HCT116 (cell line): ENCODE measurements around the gene ZBTB34. TPM values are rescaled to one million over a fixed set of nuclear protein-coding genes. Genes with fewer than 3 reads are reported as not detected.

ENCODE experiments used
- ATAC-seq: fragments of 200-7000 bp; cut with Tn5 transposase; 2 replicates; pipeline ENCODE4 v1.9.1; 2020; ENCODE audit warnings: mild to moderate bottlenecking, moderate library complexity
- BruUV-seq: library from RNA; stranded (reverse); fragments of 400-500 nt; replicated peaks from 2 replicates; lab custom pipeline; 2021; lab: Mats Ljungman, UMichigan
- CTCF ChIA-PET: fragments of 300-600 bp; sonication (Branson Sonifier 250); formaldehyde crosslinking; loops from one replicate; lab custom pipeline; 2021; ENCODE audit warnings: antibody characterized with exemption; lab: Charles Lee
- POLR2A ChIA-PET: fragments of 300-600, 350-600 bp; sonication (Branson Sonifier 250); formaldehyde crosslinking; loops from one replicate; lab custom pipeline; 2021; ENCODE audit warnings: antibody characterized with exemption; lab: Charles Lee
- RAD21 ChIA-PET, 2 experiments: fragments of 300-600 bp; sonication (Branson Sonifier 250); formaldehyde crosslinking; loops; one replicate each; lab custom pipeline; 2023; ENCODE audit warnings: low total read pairs in 2 of 2; ENCODE audit not compliant: uncharacterized antibody in 2 of 2, unreplicated experiment in 2 of 2, low non-redundant PET in 1 of 2; lab: Charles Lee
- DNase-seq: peaks from one replicate; pipeline ENCODE4 v3.0.0-alpha.2; 2010; ENCODE audit warnings: low read depth, low spot score
- H2AFZ ChIP-seq: fragments of 200-600 bp; shearing (Covaris generic), sonication (generic); 2 replicates; pipeline ENCODE4 v1.6.1; 2017; ENCODE audit warnings: low read depth, mixed run types, mixed read lengths, antibody characterized with exemption, low read length; ENCODE audit not compliant: poor library complexity, severe bottlenecking
- H3K27ac ChIP-seq: 2 replicates; pipeline ENCODE4 v1.5.1; 2012; ENCODE audit warnings: low read depth, low read length
- H3K27me3 ChIP-seq: fragments of 200-600 bp; sonication (generic); 2 replicates; pipeline ENCODE4 v1.6.1; 2016; ENCODE audit warnings: mixed run types, low read length, mixed read lengths; ENCODE audit not compliant: insufficient read depth
- H3K36me3 ChIP-seq, 2 experiments: fragments of 200-500 bp in 1 of 2; fragments of 200-600 bp in 1 of 2; sonication (Bioruptor generic) in 1 of 2; sonication (generic) in 1 of 2; 2 replicates each; pipeline versions ENCODE4 v1.5.1 to v1.6.1; 2014 to 2016; ENCODE audit warnings: low read length in 2 of 2, inconsistent platforms in 1 of 2, mixed read lengths in 1 of 2, mixed run types in 1 of 2; ENCODE audit not compliant: insufficient read depth in 2 of 2, control insufficient read depth in 1 of 2
- H3K4me1 ChIP-seq, 2 experiments: fragments of 200-600 bp in 1 of 2; sonication (generic) in 1 of 2; 2 replicates each; pipeline versions ENCODE4 v1.5.1 to v1.6.1; 2012 to 2017; ENCODE audit warnings: low read length in 2 of 2, inconsistent platforms in 1 of 2, mild to moderate bottlenecking in 1 of 2, mixed read lengths in 1 of 2, mixed run types in 1 of 2, moderate library complexity in 1 of 2; ENCODE audit not compliant: insufficient read depth in 2 of 2, control insufficient read depth in 1 of 2
- H3K4me2 ChIP-seq: fragments of 200-600 bp; sonication (generic); 2 replicates; pipeline ENCODE4 v1.6.1; 2017; ENCODE audit warnings: mixed run types, low read length, mixed read lengths
- H3K4me3 ChIP-seq, 2 experiments: fragments of 200-600 bp in 1 of 2; sonication (generic) in 1 of 2; replicated peaks in 1 of 2; 2 replicates each; pipeline ENCODE4 v1.5.1; 2011 to 2016; ENCODE audit warnings: low read length in 2 of 2, control low read depth in 1 of 2, low read depth in 1 of 2, mild to moderate bottlenecking in 1 of 2, mixed read lengths in 1 of 2, mixed run types in 1 of 2
- H3K79me2 ChIP-seq: fragments of 200-600 bp; sonication (generic); 2 replicates; pipeline ENCODE4 v1.6.1; 2017; ENCODE audit warnings: mild to moderate bottlenecking, mixed run types, low read length, moderate library complexity, mixed read lengths; ENCODE audit not compliant: insufficient read depth
- H3K9ac ChIP-seq: fragments of 200-600 bp; sonication (generic); 2 replicates; pipeline ENCODE4 v1.6.1; 2016; ENCODE audit warnings: low read length, mixed read lengths
- H3K9me2 ChIP-seq: fragments of 200-600 bp; sonication (generic), shearing (Covaris generic); 2 replicates; pipeline ENCODE4 v1.6.1; 2017; ENCODE audit warnings: mixed run types, mild to moderate bottlenecking, moderate library complexity; ENCODE audit not compliant: insufficient read depth
- H3K9me3 ChIP-seq, 2 experiments: fragments of 200-500 bp in 1 of 2; fragments of 200-600 bp in 1 of 2; sonication (Bioruptor generic) in 1 of 2; sonication (generic) in 1 of 2; 2 replicates each; pipeline ENCODE4 v1.6.1; 2014 to 2017; ENCODE audit warnings: low read length in 2 of 2, mixed read lengths in 2 of 2, inconsistent platforms in 1 of 2, low read depth in 1 of 2, mild to moderate bottlenecking in 1 of 2, mixed run types in 1 of 2, moderate library complexity in 1 of 2; ENCODE audit not compliant: control insufficient read depth in 1 of 2, insufficient read depth in 1 of 2
- H4K20me1 ChIP-seq: fragments of 200-600 bp; sonication (generic), shearing (Covaris generic); 2 replicates; pipeline ENCODE4 v1.6.1; 2017; ENCODE audit warnings: mixed run types, mild to moderate bottlenecking, moderate library complexity; ENCODE audit not compliant: insufficient read depth
- ELF1 ChIP-seq: IDR thresholded peaks from 2 replicates; pipeline ENCODE4 v1.6.1; 2012; ENCODE audit warnings: low read depth, borderline replicate concordance
- EZH2 ChIP-seq: fragments of 200-600 bp; sonication (generic); IDR thresholded peaks from 2 replicates; pipeline ENCODE4 v1.6.1; 2017; ENCODE audit warnings: antibody characterized with exemption, mixed run types
- EZH2phosphoT487 ChIP-seq: fragments of 200-600 bp; IDR thresholded peaks from 2 replicates; pipeline ENCODE4 v1.6.1; 2018; ENCODE audit warnings: antibody characterized with exemption, borderline replicate concordance
- MAX ChIP-seq: IDR thresholded peaks from 2 replicates; pipeline ENCODE4 v1.6.1; 2012
- RAD21 ChIP-seq: IDR thresholded peaks from 2 replicates; pipeline ENCODE4 v1.6.1; 2012; ENCODE audit warnings: low read depth, mild to moderate bottlenecking
- SIN3A ChIP-seq: IDR thresholded peaks from 2 replicates; pipeline ENCODE4 v1.6.1; 2012; ENCODE audit warnings: low read depth
- SP1 ChIP-seq: IDR thresholded peaks from 2 replicates; pipeline ENCODE4 v1.6.1; 2012; ENCODE audit warnings: low read depth
- SRF ChIP-seq: IDR thresholded peaks from 2 replicates; pipeline ENCODE4 v1.6.1; 2012; ENCODE audit warnings: low read depth
- TCF7L2 ChIP-seq: IDR thresholded peaks from 2 replicates; pipeline ENCODE4 v1.7.0; 2011; ENCODE audit warnings: borderline replicate concordance, inconsistent platforms; ENCODE audit not compliant: insufficient read depth, insufficient read length; ENCODE audit errors: extremely low read depth
- ZBTB33 ChIP-seq: IDR thresholded peaks from 2 replicates; pipeline ENCODE4 v1.6.1; 2011; ENCODE audit warnings: mild to moderate bottlenecking, low read length, moderate library complexity; ENCODE audit not compliant: insufficient replicate concordance; ENCODE audit errors: extremely low read depth
- ZFX ChIP-seq: fragments of 450-650 bp; IDR thresholded peaks from 2 replicates; pipeline ENCODE4 v1.6.1; 2017
- intact Hi-C: fragments of 100-400 bp; cut with micrococcal nuclease; formaldehyde crosslinking; loops from 2 replicates; pipeline ENCODE4 v1.10.0; 2022
- total RNA-seq: library from RNA; stranded (reverse); gene quantifications from one replicate; pipeline ENCODE4 v1.2.1, GENCODE V29; 2021; ENCODE audit not compliant: unreplicated experiment

The ZBTB34 gene
- total RNA-seq, 1 experiment from 2014 or later: 5.6 TPM

GRCh38 chr9:126926364-126926763 lies 65.9 kb downstream of the ZBTB34 start:
- TF ChIP-seq RAD21: no peak
- no peak for TF ChIP-seq SRF
- TF ChIP-seq SIN3A: no peak
- TF ChIP-seq ELF1: no peak
- no peak for TF ChIP-seq EZH2
- TF ChIP-seq ZFX: no peak
- no peak for TF ChIP-seq MAX
- TF ChIP-seq SP1: no peak
- no peak for TF ChIP-seq EZH2phosphoT487
- no peak for TF ChIP-seq TCF7L2
- no peak for TF ChIP-seq ZBTB33
- H3K36me3 ChIP-seq: no peaks in the 10 kb centered on the region
- H2AFZ ChIP-seq: no peak overlapping the region
- H3K4me3 ChIP-seq: no peak overlapping the region
- no peaks in the 10 kb centered on the region for H4K20me1 ChIP-seq
- RAD21 ChIA-PET: no interaction called here
- no peaks in the 10 kb centered on the region for H3K9me2 ChIP-seq
- H3K79me2 ChIP-seq: no peaks in the 10 kb centered on the region
- POLR2A ChIA-PET: no interaction called here
- H3K27me3 ChIP-seq: peaks cover 4% of the 10 kb centered on the region; the same call in 1 of the 2 replicates
- ATAC-seq (no peak), DNase-seq (no peak)
- H3K9me3 ChIP-seq: no peaks in the 10 kb centered on the region
- H3K4me2 ChIP-seq: no peak overlapping the region
- H3K4me1 ChIP-seq: no peaks in the 10 kb centered on the region
- CTCF ChIA-PET: interaction anchor here (1.3 to 1.5 kb wide), 2 partner anchors 9 to 15 kb away, joined by 4 to 5 read pairs; no protein-coding TSS in a partner anchor
- H3K9ac ChIP-seq: no peak overlapping the region
- intact Hi-C loops: no loop called here
- no TSS peak for BruUV-seq
- no peak overlapping the region for H3K27ac ChIP-seq
